Fibroblast of skin of abdomen (primary cell): Measurements from ENCODE around the gene NEDD4.
A peak's percentile ranks its signal among the peaks of the same experiment; 100 is the strongest.
"Not testable (repeated sequence)": the region's sequence is repeated elsewhere in the genome, so short reads cannot be mapped to it uniquely, and the experiment has no call there.

Source experiments
- DNase-seq: peaks from one replicate; pipeline ENCODE4 v3.0.0-alpha.2; 2013

NEDD4 gene

GRCh38 chr15:55954862-55955605, 38.4 kb downstream of the NEDD4 start:
- no peak for DNase-seq

- not testable (repeated sequence) for DNase-seq
These were observed 40.7 kb downstream of the NEDD4 start for GRCh38 chr15:55952501-55953274.

- not testable (repeated sequence) for DNase-seq
These were observed 48.8 kb downstream of the NEDD4 start for GRCh38 chr15:55944606-55945005.

- DNase-seq: no peak
These were observed 51.1 kb downstream of the NEDD4 start for GRCh38 chr15:55942332-55942731.

GRCh38 chr15:55937040-55937439, 56.4 kb downstream of the NEDD4 start:
- peak; percentile 62 for DNase-seq

- no peak for DNase-seq
These were observed 64.5 kb downstream of the NEDD4 start for GRCh38 chr15:55928955-55929354.

- no peak for DNase-seq
These were observed 71.7 kb downstream of the NEDD4 start for GRCh38 chr15:55921744-55922143.

- peak; percentile 79 for DNase-seq
These were observed 75.5 kb downstream of the NEDD4 start for GRCh38 chr15:55917881-55918296.

GRCh38 chr15:55916666-55917409, 76.6 kb downstream of the NEDD4 start:
- DNase-seq: peak; percentile 89

GRCh38 chr15:55915876-55916567, 77.4 kb downstream of the NEDD4 start:
- DNase-seq: peak; percentile 41

GRCh38 chr15:55915221-55915620, 78.2 kb downstream of the NEDD4 start:
- peak; percentile 25 for DNase-seq

GRCh38 chr15:55914446-55914845, 79.0 kb downstream of the NEDD4 start:
- DNase-seq: no peak

- no peak for DNase-seq
These were observed 80.4 kb downstream of the NEDD4 start for GRCh38 chr15:55912982-55913381.

GRCh38 chr15:55909036-55909811, 84.2 kb downstream of the NEDD4 start:
- peak; percentile 81 for DNase-seq

GRCh38 chr15:55907797-55908196, 85.6 kb downstream of the NEDD4 start:
- peak; percentile 99 for DNase-seq

- DNase-seq: peak; percentile 43
These were observed 90.4 kb downstream of the NEDD4 start for GRCh38 chr15:55902981-55903380.

- DNase-seq: no peak
These were observed 93.4 kb downstream of the NEDD4 start for GRCh38 chr15:55900019-55900418.

GRCh38 chr15:55899537-55899936, 93.9 kb downstream of the NEDD4 start:
- DNase-seq: no peak

GRCh38 chr15:55897560-55898336, 95.7 kb downstream of the NEDD4 start:
- peak; percentile 61 for DNase-seq

GRCh38 chr15:55894399-55894965, 98.9 kb downstream of the NEDD4 start:
- no peak for DNase-seq

- DNase-seq: no peak
These were observed 99.6 kb downstream of the NEDD4 start for GRCh38 chr15:55893852-55894251.
